ENCODE data around the gene HDAC2.
"Not testable (repeated sequence)": the region's sequence is repeated elsewhere in the genome, so short reads cannot be mapped to it uniquely, and the experiment has no call there.

Gene HDAC2

DNA sequence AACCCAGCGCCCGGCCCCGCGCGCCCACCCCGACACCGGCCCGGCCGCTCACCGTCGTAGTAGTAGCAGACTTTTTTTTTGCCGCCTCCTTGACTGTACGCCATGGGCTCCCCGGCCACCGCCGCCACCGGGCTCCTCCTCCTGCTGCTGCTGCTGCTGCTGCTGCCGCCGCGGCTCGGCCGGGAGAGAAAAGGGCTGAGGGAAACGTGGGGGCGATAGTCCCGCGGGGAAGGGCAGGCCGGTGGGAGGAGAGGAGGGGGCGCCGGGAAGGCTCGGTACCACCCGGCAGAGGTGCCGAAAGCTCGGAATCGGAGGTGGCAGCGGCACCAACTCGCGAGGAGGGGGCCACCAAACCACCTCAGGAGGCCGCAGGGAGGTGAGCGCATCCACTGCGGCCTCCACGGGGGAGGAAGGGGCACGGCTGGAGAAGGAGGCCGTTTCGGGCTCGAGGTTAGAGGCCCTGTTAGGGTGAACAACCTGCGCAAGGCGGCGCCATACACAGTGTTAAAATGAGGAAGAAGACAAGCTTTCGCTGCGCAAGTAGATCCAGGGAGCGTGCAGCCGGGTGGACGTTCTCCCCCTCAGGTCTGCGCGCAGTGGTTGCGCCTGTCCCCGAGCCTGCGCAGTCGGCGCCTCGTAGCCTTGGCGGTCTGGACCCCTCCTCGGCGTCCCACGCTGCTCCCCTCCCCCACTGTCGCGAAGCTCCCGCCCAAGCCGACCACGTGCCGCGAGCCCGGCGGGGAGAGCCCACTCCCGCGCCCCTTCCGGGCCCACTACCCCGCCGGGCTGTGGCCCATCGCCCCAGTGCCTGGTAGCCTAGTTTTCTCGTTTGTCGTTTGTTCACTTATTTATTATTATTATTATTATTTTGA is at the start of gene HDAC2:
HDAC2 (minus strand) TSS at position 344 of the 872 bp plus-strand sequence; CDS start at position 104, 240 bp downstream.
- no peak for DNase-seq

DNA sequence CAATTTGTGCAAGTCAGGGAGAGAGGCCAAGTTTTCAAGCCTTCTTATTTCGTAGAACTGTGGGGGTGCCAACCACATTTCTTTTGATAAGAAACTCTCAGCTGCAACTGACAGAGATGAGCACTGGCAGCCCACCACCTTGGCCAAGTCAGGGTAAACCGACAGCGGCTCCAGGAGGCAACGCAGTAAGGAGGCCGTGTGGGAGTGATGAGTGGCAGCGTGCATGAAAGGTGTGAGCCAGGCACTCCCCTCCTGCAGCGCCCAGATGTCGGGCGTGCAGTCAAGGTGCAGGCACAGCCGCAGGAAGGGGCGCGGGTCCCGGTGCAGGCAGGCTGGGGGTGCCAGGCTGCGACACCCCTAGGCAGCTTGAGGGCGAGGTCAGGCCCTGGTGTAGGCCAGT is 49.2 kb upstream of the HDAC2 start:
- DNase-seq: no peak

- DNase-seq: not testable (repeated sequence)
Observed at GRCh38 chr6:114017146-114017545, 46.2 kb upstream of the HDAC2 start.

GRCh38 chr6:114014106-114014505 is 43.2 kb upstream of the HDAC2 start:
- DNase-seq: not testable (repeated sequence)

- DNase-seq: not testable (repeated sequence)
Observed at GRCh38 chr6:114011486-114011885, 40.5 kb upstream of the HDAC2 start.

- DNase-seq: no peak
Observed at GRCh38 chr6:114010540-114010939, 39.6 kb upstream of the HDAC2 start.

DNA sequence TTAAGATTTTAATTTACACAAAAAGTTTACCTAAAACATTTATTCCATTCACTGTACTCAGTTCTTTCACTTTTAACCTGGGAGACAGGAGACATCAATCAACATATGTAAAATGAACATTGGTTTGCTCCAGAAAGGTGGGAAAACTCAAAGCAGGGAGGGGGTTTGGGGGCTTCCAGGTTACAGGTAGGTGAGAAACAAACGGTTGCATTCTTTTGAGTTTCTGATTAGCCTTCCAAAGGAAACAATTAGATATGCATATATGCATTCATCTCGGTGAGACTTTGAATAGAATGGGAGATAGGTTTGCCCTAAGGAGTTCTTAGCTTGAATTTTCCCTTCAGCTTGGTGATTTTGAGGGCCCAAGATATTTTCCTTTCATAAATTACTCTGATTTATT is 38.2 kb upstream of the HDAC2 start:
- no peak for DNase-seq

- no peak for DNase-seq
Observed at GRCh38 chr6:114008331-114008730, 37.4 kb upstream of the HDAC2 start.

GRCh38 chr6:114007516-114007915 is 36.6 kb upstream of the HDAC2 start:
- DNase-seq: no peak

DNA sequence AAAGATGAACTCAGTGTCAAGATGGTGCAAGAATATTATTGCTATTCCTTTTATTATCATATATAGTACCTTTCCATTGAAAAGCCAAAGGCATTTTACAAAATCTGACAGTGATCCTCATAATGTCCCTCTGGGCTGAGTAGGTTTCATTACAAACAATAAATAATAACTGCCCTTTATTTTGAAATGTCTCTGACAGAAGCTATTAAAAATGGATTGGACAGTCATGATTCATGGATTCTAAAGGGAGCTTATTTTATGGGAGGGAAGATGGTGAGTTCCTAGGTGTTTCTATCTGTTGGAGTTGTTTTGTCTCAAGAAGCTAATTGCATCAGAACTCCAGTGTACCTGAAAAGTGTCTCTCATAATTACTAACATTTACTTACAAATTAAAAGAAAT is 30.4 kb upstream of the HDAC2 start:
- DNase-seq: no peak

GRCh38 chr6:114000069-114000468 is 29.1 kb upstream of the HDAC2 start:
- DNase-seq: no peak

- DNase-seq: no peak
Observed at GRCh38 chr6:113999284-113999683, 28.3 kb upstream of the HDAC2 start.

GRCh38 chr6:113998811-113999210 is 27.9 kb upstream of the HDAC2 start:
- no peak for DNase-seq

DNA sequence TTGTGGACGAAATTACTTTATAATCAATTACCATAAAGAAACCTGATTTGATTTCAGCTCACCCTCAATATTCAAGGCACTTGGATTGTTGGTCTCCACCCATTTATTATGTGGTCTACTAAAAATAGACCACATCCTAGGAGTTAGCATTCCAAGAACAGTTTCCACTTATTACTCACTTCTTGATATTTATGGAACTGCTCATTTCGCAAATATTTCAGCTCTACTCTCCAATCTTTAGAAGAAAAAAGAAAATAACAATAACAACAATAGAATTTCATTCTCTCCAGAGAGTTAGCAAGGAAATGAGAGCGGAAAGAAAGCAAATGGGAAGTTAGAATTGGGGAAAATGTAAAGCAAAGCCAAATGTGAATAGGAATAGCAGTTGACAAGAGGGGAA is 26.2 kb upstream of the HDAC2 start:
- no peak for DNase-seq

- peak; percentile 12 for DNase-seq
Observed at GRCh38 chr6:113995634-113996033, 24.7 kb upstream of the HDAC2 start.

GRCh38 chr6:113994934-113995342 is 24.0 kb upstream of the HDAC2 start:
- no peak for DNase-seq

- no peak for DNase-seq
Observed at GRCh38 chr6:113989675-113990074, 18.7 kb upstream of the HDAC2 start.

DNA sequence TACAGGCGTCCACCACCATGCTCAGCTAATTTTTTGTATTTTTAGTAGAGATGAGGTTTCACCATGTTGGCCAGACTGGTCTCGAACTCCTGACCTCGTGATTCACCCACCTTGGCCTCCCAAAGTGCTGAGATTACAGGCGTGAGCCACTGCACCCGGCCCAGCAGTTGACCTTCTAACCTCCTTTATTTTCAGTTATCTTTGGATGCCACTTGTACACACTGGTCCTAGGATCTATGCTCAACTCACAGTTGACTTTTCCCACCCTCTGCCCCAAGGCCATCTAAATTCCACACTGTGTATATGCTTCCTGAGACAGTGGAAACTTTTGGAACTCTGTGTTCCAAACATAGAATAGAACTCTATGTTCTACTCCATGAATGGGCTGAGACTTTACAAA is 11.7 kb upstream of the HDAC2 start:
- not testable (repeated sequence) for DNase-seq

GRCh38 chr6:113982055-113982550 is 11.2 kb upstream of the HDAC2 start:
- no peak for DNase-seq

DNA sequence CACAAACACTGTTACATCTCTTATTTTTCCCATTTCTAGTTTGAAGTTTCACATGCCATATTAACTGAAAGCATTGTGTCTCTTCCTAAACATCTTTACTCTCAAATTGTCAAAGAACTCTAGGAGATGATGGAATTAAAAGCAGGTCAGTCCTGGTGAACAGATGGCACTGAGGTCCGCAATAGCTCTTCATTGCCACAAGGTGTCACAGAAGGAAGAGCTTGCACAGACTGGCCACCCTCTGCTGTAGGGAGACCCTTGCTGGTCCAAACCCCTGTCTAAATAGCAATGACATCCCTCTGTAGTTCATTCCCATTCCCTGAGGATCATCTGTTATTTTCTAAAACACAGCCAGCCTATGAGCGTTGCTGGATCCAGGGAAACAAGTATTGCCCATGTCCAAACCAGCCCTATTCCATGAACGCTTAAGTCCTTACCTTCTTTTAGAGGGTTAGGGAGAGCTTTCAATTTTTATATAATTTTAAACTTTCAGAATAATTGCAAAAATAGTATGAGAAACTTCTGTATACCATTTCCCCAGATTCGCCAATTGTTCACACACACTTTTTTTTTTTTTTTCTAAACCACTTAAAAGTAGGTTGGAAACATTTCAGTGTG is 10.1 kb upstream of the HDAC2 start:
- no peak for DNase-seq

GRCh38 chr6:113979937-113980336 is 9.0 kb upstream of the HDAC2 start:
- DNase-seq: no peak

DNA sequence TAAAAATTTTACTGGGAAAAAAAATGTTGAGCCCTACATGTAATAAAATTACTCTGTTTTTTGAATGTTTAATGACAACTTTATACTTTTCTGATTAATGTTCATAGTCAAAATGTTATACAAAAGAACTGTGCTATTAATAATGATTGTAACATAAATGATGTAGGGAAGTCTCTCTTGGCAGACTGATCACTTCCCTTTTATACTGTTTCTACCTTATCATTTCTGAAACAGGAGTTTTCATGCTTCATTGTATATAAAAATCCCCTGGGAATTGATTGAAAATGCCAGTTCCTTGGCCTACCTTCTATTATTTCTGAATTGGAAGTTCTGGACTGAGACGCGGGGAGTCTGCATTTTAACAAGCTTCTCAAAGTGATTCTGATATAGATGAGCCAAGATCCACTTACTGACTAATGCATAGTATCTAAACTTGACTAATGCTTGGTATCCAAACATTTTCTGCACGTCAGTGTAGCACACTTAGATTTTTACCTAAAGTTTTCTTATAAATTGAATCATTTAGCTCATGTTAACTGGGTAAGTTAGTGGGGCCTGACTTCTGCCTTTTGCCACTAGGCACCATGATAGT is 7.2 kb upstream of the HDAC2 start:
- DNase-seq: no peak

GRCh38 chr6:113976806-113977205 is 5.9 kb upstream of the HDAC2 start:
- DNase-seq: no peak

GRCh38 chr6:113971741-113972140 is 793 bp upstream of the HDAC2 start:
- no peak for DNase-seq

Data from NCI-H187 treated with DMSO at 0.1 percent for 48 hours (cell line).